Stimulated activated CD8-positive, alpha-beta memory T cell treated with anti-CD3 and anti-CD28 coated beads, Interleukin-2, amount 100 ng/mL, for 48 hours (primary cell): ENCODE measurements around the gene TPRX1.
A peak's percentile ranks its signal among the peaks of the same experiment; 100 is the strongest.
"Not testable (repeated sequence)": the region's sequence is repeated elsewhere in the genome, so short reads cannot be mapped to it uniquely, and the experiment has no call there.

ENCODE experiments used
- DNase-seq, 2 donors: peaks; one replicate each; pipeline ENCODE4 v3.0.0-alpha.2; 2020; ENCODE audit warnings: low read depth in 2 of 2

The TPRX1 gene, protein sequence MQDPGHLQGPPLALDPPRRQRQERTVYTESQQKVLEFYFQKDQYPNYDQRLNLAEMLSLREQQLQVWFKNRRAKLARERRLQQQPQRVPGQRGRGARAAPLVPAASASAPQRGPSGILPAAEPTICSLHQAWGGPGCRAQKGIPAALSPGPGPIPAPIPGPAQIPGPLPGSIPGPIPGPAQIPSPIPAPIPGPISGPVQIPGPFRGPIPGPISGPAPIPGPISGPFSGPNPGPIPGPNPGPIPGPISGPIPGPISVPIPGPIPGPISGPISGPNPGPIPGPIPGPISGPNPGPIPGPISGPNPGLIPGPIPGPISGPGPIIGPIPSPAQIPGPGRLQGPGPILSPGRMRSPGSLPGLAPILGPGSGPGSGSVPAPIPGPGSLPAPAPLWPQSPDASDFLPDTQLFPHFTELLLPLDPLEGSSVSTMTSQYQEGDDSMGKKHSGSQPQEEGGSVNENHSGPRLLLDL

DNA sequence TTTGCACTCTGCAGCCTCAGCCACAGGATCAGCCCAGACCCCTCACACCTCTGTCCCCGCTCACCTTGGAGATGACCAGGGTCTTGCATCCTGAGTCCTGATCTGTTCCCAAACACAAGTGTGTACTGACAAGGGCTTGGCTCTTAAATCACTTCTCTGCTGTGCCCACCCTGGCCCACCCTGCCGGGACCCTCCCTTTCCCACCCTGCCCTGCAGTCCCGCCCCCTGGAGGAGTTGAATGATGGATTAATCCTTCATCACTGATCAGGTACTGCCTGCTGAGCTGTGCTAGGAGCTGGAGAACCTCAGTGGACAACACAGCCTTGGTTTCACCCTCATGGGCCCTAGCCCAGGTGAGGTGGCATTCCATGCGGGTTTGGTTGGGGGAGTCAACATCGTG, at the start of gene TPRX1:
TPRX1 (minus strand) TSS at position 101 of the 400 bp plus-strand sequence; CDS start at position 89, 12 bp downstream.
- DNase-seq, result not testable (repeated sequence)

DNA sequence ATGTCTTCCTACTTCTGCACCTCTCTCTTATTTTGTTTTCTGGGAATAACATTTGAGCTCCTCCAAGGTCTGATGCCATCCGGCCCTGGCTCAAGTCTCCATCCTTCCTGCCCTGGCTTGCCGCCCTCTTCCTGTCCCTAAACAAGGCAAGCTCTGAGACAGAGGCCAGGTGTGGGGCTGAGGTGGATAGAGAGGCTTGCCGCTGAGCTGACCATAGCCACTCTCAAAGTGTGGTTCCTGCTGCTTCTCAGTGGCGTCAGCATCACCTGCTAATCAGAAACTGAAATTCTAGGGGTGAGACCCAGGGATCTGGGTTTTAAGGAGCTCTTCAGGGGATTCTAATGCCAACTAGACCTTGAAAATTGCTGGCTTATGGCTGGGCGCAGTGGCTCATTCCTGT, 48.7 kb upstream of the TPRX1 start:
- no peak for DNase-seq

DNA sequence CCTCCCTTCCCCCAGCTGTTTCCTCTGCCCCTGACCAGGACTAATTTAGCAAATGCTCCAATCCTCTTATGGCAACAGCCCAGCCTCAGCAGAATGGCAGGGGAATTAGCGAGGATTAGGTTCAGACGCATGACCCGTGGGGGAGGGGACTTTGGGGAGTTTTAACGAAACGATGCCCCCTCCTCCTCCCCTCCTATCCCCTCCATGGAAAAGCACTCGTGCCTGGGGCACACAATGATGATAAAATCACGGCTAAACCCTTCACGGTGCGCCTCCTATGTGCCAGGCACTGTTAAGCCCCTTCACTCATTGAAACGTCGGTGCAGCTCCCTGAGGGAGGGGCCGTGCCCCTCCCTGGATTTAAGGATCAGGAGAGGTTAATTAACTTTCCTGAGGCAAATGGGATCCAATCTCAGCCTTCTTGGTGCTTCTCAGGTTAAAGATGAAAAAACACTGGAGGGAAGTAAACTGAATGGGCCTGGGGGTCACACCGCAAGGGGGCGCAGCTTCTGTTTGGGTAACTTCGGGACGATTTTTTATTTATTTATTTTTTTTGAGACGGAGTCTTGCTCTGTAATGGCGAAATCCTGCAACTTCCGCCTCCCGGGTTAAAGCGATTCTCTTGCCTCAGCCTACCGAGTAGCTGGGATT, 44.6 kb upstream of the TPRX1 start:
- peak; percentile 27 to 43 for DNase-seq

DNA sequence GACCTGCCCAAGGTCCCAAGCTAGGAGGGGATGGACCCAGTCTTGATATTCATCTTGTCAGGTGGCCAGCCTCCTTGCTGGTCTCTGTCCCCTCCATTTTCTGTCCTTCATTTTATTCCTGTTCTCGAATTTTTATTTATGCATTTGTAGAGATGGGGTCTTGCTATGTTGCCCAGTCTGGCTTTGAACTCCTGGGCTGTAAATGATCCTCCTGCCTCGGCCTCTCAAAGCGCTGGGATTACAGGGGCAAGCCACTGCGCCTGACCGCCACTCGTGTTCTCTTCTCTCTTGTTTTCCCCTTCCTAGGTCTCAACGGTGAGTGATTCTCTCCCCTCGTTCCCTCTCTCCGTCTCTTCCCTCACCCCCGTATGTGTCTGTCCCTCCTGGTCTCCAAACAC, 44.1 kb upstream of the TPRX1 start:
- no peak for DNase-seq

DNA sequence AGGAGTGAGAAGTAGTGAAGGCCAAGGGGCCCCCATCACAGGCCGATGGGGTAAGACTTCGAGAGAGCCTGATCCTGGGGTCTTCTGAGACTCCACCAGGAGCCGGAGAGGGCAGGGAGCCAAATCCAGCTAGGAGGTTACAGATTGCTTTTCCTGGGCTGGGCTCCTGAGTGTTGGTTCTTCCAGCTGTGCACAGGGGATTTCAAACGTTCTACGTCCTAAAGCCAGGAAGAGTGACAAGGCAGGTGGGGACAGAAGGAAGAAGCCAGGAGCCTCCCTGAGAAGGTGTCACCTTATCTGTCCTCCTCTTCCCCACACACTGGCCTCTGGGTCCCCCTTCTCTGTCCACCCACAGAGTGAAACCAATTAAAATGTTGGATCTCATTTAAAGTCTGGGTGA, 38.6 kb upstream of the TPRX1 start:
- no peak for DNase-seq

DNA sequence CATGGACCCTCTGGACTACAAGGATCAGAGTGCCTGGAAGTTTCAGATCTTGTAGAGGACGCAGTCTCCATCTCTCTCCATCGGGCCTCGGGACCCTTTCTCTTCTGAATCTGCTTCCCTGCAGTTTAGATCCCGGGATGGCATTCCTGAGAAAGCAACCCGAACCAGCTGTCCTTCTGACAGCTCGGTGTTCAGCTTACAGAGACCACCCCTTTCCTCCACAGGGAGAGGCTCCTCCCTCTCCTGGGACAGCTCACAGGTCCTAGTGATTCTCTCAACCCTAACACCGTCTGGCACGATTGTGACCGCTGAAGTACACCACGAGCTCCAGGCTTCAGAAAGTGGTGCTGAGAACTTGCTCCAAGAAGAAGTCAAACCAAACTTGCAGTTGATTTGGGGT, 35.6 kb upstream of the TPRX1 start:
- no peak for DNase-seq

DNA sequence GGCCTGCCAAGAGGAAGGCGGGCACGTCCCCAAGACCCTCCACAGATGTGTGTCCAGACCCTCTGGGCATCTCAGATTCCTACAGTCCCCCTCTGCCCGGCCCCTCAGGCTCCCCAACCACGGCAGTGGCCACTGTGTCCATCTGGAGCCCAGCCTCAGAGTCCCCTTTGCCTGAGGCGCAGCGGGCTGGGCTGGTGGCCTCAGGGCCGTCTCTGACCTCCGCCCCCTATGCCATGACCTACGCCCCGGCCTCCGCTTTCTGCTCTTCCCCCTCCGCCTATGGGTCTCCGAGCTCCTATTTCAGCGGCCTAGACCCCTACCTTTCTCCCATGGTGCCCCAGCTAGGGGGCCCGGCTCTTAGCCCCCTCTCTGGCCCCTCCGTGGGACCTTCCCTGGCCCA, 35.1 kb upstream of the TPRX1 start:
- DNase-seq, result no peak

DNA sequence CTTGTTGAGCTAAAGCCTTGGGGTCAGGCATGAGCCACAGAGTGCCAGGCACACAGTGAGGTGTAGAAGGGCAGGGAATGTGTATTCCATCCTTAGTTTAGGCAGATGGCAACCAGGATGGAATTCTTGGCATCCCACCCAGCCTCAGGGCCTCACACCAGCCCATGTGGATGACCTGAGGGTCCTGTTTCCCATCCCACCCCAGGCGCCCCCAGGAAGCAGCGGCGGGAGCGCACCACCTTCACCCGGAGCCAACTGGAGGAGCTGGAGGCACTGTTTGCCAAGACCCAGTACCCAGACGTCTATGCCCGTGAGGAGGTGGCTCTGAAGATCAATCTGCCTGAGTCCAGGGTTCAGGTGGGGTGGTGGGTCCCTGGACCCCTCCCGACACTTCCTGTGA, 31.7 kb upstream of the TPRX1 start:
- DNase-seq, result no peak

DNA sequence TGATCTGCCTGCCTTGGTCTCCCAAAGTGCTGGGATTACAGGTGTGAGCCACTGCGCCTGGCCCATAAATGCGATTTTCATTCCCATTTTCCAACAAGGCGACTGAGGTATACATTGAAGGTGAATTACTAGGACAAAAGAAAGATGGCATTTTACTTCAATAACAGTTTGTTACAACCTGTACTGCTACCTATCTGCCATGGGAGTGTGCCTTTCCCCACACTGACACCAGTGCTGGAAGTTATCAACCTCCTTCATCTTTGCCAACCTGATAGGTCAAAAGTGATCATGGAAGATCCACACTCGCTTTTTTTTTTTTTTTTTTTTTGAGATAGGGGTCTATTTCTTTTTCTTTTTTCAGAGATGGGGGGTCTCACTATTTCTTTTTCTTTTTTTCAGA, 28.4 kb upstream of the TPRX1 start:
- no peak for DNase-seq

DNA sequence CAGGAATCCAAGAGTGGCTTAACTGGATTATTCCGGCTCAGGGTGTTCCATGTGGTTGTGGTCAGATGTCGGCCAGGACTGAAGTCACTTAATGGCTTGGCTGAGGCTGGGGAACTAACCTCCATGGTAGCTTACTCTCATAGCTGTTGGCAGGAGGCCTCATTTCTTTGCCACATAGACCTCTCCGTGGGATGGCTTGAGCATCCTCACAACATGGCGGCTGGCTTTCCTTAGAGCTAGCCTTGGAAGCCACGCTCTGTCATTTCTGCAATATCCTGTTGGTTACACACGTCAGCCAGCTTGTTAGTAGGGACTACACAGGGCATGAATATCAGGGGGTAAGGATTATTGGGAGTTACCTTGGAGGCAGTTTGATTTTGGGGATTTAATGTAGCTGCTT, 22.4 kb upstream of the TPRX1 start:
- DNase-seq, result no peak

DNA sequence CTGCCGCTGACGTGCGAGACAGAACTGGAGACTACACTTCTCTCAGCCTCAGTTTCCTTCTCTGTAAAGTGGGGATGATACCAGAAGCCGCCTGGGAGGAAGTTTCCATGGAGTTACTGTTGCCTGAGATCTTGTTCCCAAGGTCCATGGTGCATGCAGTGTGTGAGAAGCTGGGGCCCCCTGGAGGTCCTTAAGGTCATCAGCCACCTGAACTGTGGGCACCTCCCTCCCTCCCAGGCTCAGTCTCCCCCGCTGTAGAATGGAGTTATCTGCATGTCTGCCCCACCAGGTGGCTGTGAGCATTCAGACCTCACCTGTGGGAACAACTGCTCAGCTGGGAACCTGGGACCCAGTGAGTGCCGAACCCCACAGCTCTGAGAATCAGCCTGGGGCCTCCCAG, 20.0 kb upstream of the TPRX1 start:
- DNase-seq, result no peak

DNA sequence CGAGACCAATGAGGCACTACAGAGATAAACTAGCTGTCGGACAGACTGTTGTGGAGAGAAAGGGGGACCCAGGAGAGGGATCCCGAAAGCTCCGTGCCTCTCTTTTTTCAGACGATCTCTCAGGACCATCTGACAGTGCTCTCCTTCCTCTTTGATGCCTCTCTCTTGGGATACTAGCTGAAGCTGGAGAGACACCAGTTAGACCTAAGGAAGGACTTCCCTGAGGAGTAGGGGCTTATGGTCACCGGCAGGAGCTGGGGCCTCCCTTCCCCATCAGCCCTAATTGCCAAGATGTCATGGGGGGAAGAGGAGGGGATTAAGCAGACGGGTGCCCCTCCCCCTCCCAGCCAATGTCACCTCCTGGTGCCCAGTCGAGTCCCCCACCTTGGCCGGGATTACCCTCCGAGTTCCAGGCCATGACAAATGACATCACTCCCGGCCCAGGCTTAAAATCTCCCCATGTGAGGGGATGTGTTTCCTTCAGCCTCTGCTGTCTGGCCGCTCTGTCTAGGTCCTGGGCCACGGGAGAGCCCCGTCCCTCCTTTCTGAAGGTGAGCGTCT, 17.2 kb upstream of the TPRX1 start, which contains the start of gene CRX:
CRX (plus strand) TSS at position 478 of the 561 bp plus-strand sequence. CDS start 12,507 bp downstream, outside the sequence.
- no peak for DNase-seq

DNA sequence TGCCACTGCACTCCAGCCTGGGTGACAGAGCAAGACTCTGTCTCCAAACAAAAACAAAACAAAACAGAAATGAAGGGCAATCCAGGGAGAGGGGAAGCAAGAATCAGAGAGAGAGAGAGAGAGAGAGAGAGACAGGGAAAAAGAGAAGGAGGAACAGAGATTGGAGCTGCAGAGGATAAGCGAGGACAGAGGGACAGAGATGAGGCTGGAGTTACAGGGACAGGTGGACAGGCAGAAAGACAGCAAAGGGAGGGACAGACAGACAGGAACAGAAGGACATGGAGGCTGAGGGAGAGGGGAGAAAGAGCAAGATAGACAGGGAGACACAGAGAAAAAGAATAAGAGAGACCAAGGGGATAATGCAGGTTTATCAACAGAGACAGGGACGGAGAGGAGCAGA, 16.1 kb upstream of the TPRX1 start:
- no peak for DNase-seq

DNA sequence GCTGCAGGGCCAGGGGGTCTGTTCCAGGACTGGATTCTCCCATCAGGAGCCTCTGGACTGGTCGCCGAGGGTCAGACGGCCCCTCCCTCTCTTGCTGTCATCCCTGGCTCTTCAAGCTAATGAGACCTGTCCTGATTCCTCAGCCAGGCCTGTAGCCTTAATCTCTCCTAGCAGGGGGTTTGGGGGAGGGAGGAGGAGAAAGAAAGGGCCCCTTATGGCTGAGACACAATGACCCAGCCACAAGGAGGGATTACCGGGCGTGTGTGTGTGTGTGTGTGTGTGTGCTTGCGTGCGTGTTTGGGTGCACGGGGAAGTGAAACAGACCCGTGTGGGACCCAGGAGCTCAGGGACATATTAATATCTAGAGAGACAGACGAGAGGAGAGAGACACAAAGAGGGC, 15.5 kb upstream of the TPRX1 start:
- no peak for DNase-seq

DNA sequence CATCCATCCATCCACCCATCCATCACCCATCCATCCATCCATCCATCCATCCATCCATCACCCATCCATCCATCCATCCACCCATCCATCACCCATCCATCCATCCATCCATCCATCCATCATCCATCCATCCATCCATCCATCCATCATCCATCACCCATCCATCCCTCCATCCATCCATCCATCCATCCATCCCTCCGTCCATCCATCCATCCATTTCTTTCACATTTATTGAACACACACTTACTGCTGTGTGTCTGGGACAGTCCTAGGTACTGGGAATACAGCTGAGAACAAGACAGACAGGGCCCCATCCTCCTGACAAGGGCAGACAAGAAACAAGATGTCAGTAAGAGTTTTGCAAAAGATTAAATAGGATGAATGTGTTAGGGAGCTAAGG, 13.9 kb upstream of the TPRX1 start:
- not testable (repeated sequence) for DNase-seq

DNA sequence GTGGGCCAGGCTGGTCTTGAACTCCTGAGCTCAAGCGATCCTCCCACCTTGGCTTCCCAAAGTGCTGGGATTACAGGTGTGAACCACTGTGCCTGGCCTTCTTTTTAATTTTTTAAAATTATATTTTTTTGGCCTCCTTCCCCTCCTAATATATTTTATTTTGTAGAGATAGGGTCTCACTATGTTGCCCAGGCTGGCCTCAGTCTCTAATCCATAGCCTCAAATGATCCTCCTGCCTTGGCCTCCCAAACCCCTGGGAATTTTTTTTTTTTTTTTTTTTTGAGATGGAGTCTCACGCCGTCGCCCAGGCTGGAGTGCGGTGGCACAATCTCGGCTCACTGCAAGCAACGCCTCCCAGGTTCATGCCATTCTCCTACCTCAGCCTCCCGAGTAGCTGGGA, 11.9 kb upstream of the TPRX1 start:
- not testable (repeated sequence) for DNase-seq

DNA sequence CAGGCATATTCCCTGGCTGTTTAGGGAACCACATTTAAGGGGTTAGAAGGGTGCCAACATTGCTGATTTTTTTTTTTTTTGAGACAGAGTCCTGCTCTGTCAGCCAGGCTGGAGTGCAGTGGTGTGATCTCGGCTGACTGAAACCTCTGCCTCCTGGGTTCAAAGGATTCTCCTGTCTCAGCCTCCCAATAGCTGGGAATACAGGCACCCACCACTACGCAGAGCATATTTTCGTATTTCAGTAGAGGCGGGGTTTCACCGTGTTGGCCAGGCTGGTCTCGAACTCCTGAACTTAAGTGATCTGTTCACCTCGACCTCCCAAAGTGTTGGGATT, 9.6 kb upstream of the TPRX1 start:
- DNase-seq, result no peak

DNA sequence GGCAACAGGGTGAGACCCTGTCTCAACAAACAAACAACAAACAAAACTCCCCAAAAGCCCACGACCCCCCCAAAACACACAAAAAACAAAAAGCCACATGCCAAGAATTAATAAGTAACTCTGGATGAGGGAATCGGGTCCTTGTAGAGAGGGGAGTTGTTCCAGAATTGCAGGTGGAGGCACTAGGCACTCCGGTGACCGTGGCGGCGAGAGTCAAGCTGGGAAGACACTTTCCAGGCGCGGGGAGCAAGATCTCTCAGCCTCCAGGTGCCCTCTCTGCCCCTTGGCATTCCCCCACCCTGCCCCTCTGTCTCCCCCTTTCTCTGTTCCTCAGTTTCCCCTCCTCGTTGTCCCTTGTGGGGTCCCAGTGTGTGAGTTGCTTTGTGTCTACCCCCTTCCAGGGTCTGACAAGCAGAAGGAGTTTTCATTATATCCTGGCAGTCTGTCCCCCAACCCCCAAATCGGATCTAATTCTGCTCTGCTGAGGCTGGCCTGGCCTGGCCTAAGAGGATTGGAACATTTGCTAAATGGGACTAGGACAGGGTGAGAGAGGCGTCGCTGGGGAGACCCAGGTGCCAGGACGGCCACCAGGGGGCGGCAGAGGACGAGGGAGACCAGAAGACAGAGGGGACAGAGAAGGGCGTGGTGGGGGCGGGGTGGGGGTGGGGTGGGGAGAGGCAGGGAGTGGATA, 9.1 kb upstream of the TPRX1 start:
- peak; percentile 82 to 83 for DNase-seq

DNA sequence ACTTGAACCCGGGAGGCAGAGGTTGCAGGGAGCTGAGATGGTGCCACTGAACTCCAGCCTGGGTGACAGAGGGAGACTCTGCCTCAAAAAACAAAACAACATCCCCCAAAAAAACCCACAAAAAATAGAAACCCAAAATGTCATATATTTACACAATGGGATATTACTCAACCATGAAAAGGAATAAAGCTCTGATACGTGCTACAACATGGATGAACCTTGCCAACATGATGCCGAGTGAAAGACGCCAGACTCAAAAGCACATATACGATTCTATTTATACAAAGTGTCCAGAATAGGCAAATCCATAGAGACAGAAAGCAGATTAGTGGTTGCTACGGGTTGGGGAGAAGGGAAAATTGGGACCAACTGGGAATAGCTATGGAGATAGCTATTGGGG, 2.1 kb upstream of the TPRX1 start:
- no peak for DNase-seq

DNA sequence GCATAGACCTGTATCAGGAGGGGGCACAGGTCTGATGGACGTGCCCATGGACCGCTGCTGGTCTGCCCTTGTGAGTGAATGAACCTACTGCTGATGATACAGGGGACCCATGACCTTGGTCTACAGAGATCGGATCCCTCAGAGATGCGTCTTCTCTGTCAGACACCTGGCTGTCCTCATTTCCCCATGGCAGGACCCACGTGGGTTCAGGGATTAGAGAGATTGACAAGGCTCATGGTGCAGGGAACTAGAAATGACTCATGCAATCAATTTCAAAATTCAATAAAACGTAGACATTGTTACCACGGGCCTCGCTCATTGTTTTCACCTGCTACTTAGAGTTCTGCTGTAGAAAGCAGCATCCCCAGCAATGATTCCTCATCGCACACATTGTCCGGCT, 962 bp upstream of the TPRX1 start:
- DNase-seq, result no peak

DNA sequence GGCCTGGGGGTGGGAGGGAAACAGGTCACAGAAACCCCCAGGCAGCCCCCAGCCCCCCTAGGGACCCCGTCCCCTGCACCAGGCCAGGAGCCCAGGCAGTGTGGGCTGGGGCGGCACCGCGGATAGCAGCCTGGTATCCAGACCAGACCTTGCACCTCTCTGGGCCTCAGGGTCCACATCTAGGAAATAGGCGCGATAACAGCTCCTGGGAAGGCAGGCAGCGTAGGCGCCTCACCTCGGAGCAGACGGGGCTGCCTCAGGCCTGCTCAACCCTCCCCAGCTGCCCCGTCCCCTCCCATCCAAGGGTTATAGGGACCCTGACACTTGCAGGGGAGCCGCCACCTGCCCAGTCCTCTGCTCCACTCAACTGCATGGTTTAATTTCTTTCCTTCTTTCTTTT, 680 bp downstream of the TPRX1 start:
- not testable (repeated sequence) for DNase-seq

DNA sequence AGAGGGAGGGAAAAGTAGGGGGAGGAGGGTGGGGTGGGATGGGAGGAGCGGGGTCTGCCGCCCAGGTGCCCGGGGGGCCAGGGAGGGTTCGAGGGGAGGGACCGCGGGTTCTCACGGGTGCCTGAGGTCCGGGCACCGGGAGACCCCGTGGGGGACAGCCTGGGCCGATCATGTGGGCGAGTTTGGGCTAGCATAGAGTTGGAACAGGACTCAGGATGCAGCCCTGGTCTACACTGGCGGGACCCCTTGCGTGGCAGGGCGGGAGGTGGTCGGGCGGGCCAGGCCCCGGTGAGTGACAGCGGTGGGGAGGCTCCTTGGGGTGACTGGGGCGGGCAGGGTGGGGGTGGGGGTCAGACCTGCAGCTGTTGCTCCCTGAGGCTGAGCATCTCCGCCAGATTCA, 1.2 kb downstream of the TPRX1 start:
- not testable (repeated sequence) for DNase-seq
